Measurements from ENCODE around the gene FHIT. TPM values are rescaled to one million over a fixed set of nuclear protein-coding genes. Genes with fewer than 3 reads are reported as not detected.
"Not testable (repeated sequence)": the region's sequence is repeated elsewhere in the genome, so short reads cannot be mapped to it uniquely, and the experiment has no call there.

FHIT gene
- total RNA-seq, 1 donor, result 2.2 TPM

DNA sequence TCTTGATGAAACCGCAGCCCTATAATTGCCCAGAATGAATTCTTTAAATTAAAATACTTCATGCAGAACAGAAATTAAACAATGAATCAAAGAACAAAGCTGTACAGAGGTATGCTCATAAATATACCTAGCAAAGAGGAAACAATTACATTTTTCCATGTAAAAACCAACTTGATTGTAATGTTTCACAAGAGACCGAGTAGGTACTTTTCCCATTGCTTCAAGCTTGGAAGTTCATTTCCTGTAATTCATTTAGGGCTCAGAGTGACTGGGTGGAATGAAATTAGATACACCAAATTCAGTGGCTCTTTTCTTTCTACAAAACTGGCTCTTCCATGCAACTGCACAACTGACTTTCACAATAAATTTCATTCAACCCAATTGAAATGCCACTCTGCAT is 51.4 kb downstream of the FHIT start:
- no peak for TF ChIP-seq CTCF (IDR thresholded peaks at IDR 0.05; ENCODE audit: insufficient read depth, low read depth, low read length)
- H3K4me3 ChIP-seq (ENCODE audit: low read depth, low read length), result no peak overlapping the region
- DNase-seq (ENCODE audit: low read depth), result no peak

- no peak for DNase-seq (ENCODE audit: low read depth)
- TF ChIP-seq CTCF (IDR thresholded peaks at IDR 0.05; ENCODE audit: insufficient read depth, low read depth, low read length), result no peak
- H3K4me3 ChIP-seq (ENCODE audit: low read depth, low read length), result no peak overlapping the region
Observed at GRCh38 chr3:61194892-61195538, 56.2 kb downstream of the FHIT start.

- no peak for DNase-seq (ENCODE audit: low read depth)
- TF ChIP-seq CTCF (IDR thresholded peaks at IDR 0.05; ENCODE audit: insufficient read depth, low read depth, low read length), result no peak
Observed at GRCh38 chr3:61192222-61192621, 59.0 kb downstream of the FHIT start.

GRCh38 chr3:61190205-61190604 is 61.0 kb downstream of the FHIT start:
- DNase-seq (ENCODE audit: low read depth); H3K4me3 ChIP-seq (ENCODE audit: low read depth, low read length): not testable (repeated sequence)

More at GRCh38 chr3:61192222-61192621, 59.0 kb downstream of the FHIT start:
- no peak overlapping the region for H3K4me3 ChIP-seq (ENCODE audit: low read depth, low read length)

- no peak for DNase-seq (ENCODE audit: low read depth)
- TF ChIP-seq CTCF (IDR thresholded peaks at IDR 0.05; ENCODE audit: insufficient read depth, low read depth, low read length), result no peak
- H3K4me3 ChIP-seq (ENCODE audit: low read depth, low read length), result no peak overlapping the region
Observed at GRCh38 chr3:61186030-61186429, 65.2 kb downstream of the FHIT start.

DNA sequence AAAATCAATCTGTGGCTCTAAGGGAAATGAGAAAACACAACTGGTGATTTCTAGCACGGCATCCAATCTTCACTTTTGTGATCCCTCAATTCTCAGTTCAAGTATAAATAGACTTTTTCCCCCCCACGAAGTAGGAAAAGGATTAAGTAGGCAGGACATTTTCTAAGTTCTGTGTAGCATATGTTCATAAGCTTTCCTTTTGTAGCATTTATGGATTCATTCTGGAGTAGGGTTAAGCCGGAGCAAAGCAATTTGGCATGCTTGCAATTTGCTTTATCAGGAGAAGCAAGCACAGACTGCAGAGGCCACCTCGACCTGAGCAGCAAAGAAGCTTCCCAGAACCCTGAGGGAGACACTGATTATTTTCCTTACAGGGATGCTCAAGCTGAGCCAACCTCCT is 66.3 kb downstream of the FHIT start:
- no peak overlapping the region for H3K4me3 ChIP-seq (ENCODE audit: low read depth, low read length)
- no peak for DNase-seq (ENCODE audit: low read depth)
- TF ChIP-seq CTCF (IDR thresholded peaks at IDR 0.05; ENCODE audit: insufficient read depth, low read depth, low read length), result no peak

DNA sequence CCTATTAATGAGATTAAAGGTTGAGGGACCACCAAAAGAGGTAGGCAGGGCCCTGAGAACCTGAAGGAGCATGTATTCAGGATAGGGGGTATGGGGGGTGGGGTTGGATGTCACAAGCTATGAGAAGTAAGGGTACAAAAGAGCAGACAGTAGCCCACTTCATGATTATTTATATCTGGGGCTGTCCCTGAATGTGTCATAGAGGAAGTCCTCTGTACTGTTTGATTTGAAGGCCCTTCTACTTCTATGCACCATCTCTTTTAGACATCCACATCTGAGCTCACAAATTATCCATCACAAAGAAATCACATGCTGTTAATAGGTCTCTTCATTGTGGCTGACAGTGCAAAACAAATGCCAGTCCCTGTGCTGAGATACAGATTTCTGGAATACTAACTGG is 68.6 kb downstream of the FHIT start:
- TF ChIP-seq CTCF (IDR thresholded peaks at IDR 0.05; ENCODE audit: insufficient read depth, low read depth, low read length), result no peak

More for the DNA sequence above, 68.6 kb downstream of the FHIT start:
- no peak overlapping the region for H3K4me3 ChIP-seq (ENCODE audit: low read depth, low read length)
- no peak for DNase-seq (ENCODE audit: low read depth)

All from fibroblast of villous mesenchyme (primary cell).